Sigmoid colon (tissue), 4 donors: ENCODE measurements around the gene SLC24A4.

Source experiments
- CTCF ChIP-seq, 4 experiments: fragments of 450-650 bp in 3 of 4; fragments of 200-600 bp in 1 of 4; IDR thresholded peaks; one replicate each; pipeline ENCODE4 v1.5.1; 2016 to 2019; ENCODE audit warnings: antibody characterized with exemption in 4 of 4, mild to moderate bottlenecking in 3 of 4, moderate library complexity in 2 of 4
- EP300 ChIP-seq, 4 donors: sonication (generic); formaldehyde crosslinking; IDR thresholded peaks; one replicate each; pipeline ENCODE4 v1.6.1; 2017; ENCODE audit warnings: antibody characterized with exemption in 4 of 4
- POLR2AphosphoS5 ChIP-seq, 4 donors: sonication (generic); formaldehyde crosslinking; IDR thresholded peaks; one replicate each; pipeline ENCODE4 v1.6.1; 2017; ENCODE audit warnings: antibody characterized with exemption in 4 of 4

GRCh38 chr14:92499234-92499633 lies 176.3 kb downstream of the SLC24A4 start:
- TF ChIP-seq EP300 (IDR thresholded peaks at IDR 0.05) (no peak), CTCF (IDR thresholded peaks at IDR 0.05) (no peak), POLR2AphosphoS5 (IDR thresholded peaks at IDR 0.05) (no peak)
